Gastroesophageal sphincter (tissue), 4 donors: ENCODE results near the gene FAU. TPM values are rescaled to one million over a fixed set of nuclear protein-coding genes. Genes with fewer than 3 reads are reported as not detected.
"Not testable (repeated sequence)": the region's sequence is repeated elsewhere in the genome, so short reads cannot be mapped to it uniquely, and the experiment has no call there.

Experiments used
- ATAC-seq: fragments of 150-250 bp; one replicate; pipeline ENCODE4 v1.9.1; 2016; ENCODE audit warnings: mild to moderate bottlenecking, moderate library complexity
- H3K27ac ChIP-seq, 4 donors: fragments of 200-600 bp; sonication (generic) in 3 of 4; 1 replicate in 3 of 4; 2 replicates in 1 of 4; pipeline ENCODE4 v1.5.1; 2016 to 2019
- H3K27me3 ChIP-seq: fragments of 200-600 bp; sonication (generic); one replicate; pipeline ENCODE4 v1.5.1; 2019
- H3K36me3 ChIP-seq, 2 donors: fragments of 200-600 bp; sonication (generic); one replicate each; pipeline ENCODE4 v1.5.1; 2019; ENCODE audit warnings: control low read depth in 1 of 2
- H3K4me1 ChIP-seq, 3 donors: fragments of 200-600 bp; sonication (generic); 1 replicate in 2 of 3; 2 replicates in 1 of 3; pipeline ENCODE4 v1.5.1; 2016 to 2019; ENCODE audit warnings: control low read depth in 2 of 3
- H3K4me3 ChIP-seq, 2 donors: fragments of 200-600 bp; sonication (generic); one replicate each; pipeline ENCODE4 v1.5.1; 2019; ENCODE audit warnings: mild to moderate bottlenecking in 1 of 2, moderate library complexity in 1 of 2
- H3K9me3 ChIP-seq, 3 donors: fragments of 200-600 bp; sonication (generic); one replicate each; pipeline ENCODE4 v1.5.1; 2017 to 2019; ENCODE audit warnings: control low read depth in 2 of 3
- EP300 ChIP-seq: sonication (generic); formaldehyde crosslinking; IDR thresholded peaks from one replicate; pipeline ENCODE4 v1.6.1; 2017; ENCODE audit warnings: antibody characterized with exemption, mild to moderate bottlenecking
- POLR2A ChIP-seq, 2 donors: fragments of 450-650 bp; IDR thresholded peaks; one replicate each; pipeline ENCODE4 v1.6.1; 2017; ENCODE audit warnings: antibody characterized with exemption in 2 of 2, mild to moderate bottlenecking in 2 of 2, moderate library complexity in 1 of 2
- POLR2AphosphoS5 ChIP-seq: sonication (generic); formaldehyde crosslinking; IDR thresholded peaks from one replicate; pipeline ENCODE4 v1.6.1; 2017; ENCODE audit warnings: antibody characterized with exemption
- WGBS, 2 donors: methylation state at CpG; one replicate each; pipeline ENCODE4 v1.1.5; 2018; ENCODE audit warnings: low coverage in 1 of 2; 5-methylcytosine and 5-hydroxymethylcytosine counted together
- total RNA-seq, 4 donors: library from RNA; depleted of rRNA; stranded (reverse); fragments of >200 nt; gene quantifications; one replicate each; pipeline ENCODE4 v1.1.0, GENCODE V29; 2016
- TF ChIP-seq, protein P1 (sequence below), 4 experiments: fragments of 200-600 bp in 2 of 4; fragments of 450-650 bp in 2 of 4; sonication (generic) in 1 of 4; IDR thresholded peaks; one replicate each; pipeline ENCODE4 v1.5.1; 2017 to 2019; ENCODE audit warnings: antibody characterized with exemption in 4 of 4, mild to moderate bottlenecking in 2 of 4, moderate library complexity in 2 of 4

FAU gene
- total RNA-seq, 4 donors from 2014 or later, result 464 to 971 (median 566) TPM

GRCh38 chr11:65121447-65121864, 478 bp downstream of the FAU start:
- no peak for ATAC-seq
- Histone ChIP-seq H3K4me1 (peaks cover 2 to 55% (median 18%) of the 10 kb centered on the region in 3 donors), H3K36me3 (peaks cover 0 to 62% of the 10 kb centered on the region in 2 donors)

DNA sequence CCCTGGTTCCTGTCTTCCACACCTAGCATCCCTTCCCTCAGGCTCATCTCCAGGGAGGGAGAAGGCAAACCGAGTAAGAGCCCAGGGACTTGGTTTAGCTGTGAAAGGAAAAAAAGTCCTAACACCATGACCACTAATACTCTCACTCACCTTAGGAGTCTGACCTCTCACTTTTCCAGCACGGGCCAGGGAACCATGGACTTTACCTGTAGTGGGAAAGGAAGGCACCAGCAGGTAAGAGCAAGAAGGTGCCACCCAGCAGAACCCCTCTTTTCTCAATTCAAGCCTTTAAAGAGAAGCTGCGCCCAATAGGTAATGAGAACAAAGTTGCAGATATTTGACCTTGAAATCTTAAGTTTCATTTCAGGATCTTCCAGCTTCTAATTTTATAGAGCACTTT, 1.1 kb downstream of the FAU start:
- Histone ChIP-seq H3K4me3 (peak overlapping the region in 1 of 2 donors; percentile 88), H3K4me1 (peaks cover 3 to 61% (median 25%) of the 10 kb centered on the region in 3 donors), H3K9me3 (no peaks in the 10 kb centered on the region), H3K27me3 (no peaks in the 10 kb centered on the region), H3K36me3 (peaks cover 0 to 62% of the 10 kb centered on the region in 2 donors), H3K27ac (peak overlapping the region in 3 of 4 donors; percentile 94 to 97 (median 95))
- TF ChIP-seq POLR2AphosphoS5 (no peak), POLR2A (IDR thresholded peaks at IDR 0.05) (no peak), EP300 (no peak)
- TF ChIP-seq, protein P1, sequence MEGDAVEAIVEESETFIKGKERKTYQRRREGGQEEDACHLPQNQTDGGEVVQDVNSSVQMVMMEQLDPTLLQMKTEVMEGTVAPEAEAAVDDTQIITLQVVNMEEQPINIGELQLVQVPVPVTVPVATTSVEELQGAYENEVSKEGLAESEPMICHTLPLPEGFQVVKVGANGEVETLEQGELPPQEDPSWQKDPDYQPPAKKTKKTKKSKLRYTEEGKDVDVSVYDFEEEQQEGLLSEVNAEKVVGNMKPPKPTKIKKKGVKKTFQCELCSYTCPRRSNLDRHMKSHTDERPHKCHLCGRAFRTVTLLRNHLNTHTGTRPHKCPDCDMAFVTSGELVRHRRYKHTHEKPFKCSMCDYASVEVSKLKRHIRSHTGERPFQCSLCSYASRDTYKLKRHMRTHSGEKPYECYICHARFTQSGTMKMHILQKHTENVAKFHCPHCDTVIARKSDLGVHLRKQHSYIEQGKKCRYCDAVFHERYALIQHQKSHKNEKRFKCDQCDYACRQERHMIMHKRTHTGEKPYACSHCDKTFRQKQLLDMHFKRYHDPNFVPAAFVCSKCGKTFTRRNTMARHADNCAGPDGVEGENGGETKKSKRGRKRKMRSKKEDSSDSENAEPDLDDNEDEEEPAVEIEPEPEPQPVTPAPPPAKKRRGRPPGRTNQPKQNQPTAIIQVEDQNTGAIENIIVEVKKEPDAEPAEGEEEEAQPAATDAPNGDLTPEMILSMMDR (IDR thresholded peaks at IDR 0.05), result no peak
- 75 to 100% methylated on average over 1 to 2 of the region's 3 CpGs for WGBS, 2 donors
- ATAC-seq, result no peak

More at GRCh38 chr11:65121447-65121864, 478 bp downstream of the FAU start:
- Histone ChIP-seq H3K4me3 (peak overlapping the region; percentile 74 to 88), H3K27ac (peak overlapping the region; percentile 87 to 97 (median 94)), H3K27me3 (no peaks in the 10 kb centered on the region), H3K9me3 (no peaks in the 10 kb centered on the region)
- TF ChIP-seq POLR2A (IDR thresholded peaks at IDR 0.05), result no peak
- WGBS, 2 donors, result 0% methylated on average over 15 of the region's 22 CpGs; no CpG with 5 or more reads in 1 of the 2 donors

GRCh38 chr11:65119670-65119995, 2.3 kb downstream of the FAU start:
- peaks cover 3 to 71% (median 25%) of the 10 kb centered on the region in 3 donors for H3K4me1 ChIP-seq
- peak overlapping the region in 2 of 4 donors; percentile 7 to 84 for H3K27ac ChIP-seq
- H3K36me3 ChIP-seq, result peaks cover 0 to 62% of the 10 kb centered on the region in 2 donors

DNA sequence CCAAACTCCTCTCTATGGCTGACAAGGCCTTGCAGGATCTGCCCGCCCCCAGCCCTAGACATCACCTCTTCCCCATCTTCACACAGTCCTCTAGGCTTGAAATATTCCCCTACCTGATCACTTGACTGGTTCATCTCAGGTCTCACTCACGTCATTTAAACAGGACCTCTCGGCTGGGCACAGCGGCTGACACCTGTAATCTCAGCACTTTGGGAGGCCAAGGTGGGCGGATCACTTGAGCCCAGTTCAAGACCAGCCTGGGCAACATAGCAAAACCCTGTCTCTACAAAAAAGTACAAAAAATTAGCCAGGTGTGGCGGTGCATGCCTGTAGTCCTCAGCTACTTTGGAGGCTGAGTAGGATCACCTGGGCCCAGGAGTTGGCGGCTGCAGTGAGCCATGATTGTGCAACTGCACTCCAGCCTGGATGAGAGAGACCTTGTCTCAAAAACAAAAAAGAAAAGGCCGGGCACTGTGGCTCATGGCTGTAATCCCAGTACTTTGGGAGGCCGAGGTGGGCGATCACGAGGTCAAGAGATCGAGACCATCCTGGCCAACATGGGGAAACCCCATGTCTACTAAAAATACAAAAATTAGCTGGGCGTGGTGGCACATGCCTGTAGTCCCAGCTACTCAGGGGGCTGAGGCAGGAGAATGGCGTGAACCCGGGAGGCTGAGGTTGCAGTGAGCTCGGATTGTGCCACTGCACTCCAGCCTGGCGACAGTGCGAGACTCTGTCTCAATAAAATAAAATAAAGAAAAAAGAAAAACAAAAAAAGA, 2.9 kb downstream of the FAU start:
- H3K27ac ChIP-seq, result peak overlapping the region in 3 of 4 donors; percentile 74 to 86 (median 84)
- H3K27me3 ChIP-seq, H3K9me3 ChIP-seq, ATAC-seq, H3K4me3 ChIP-seq: not testable (repeated sequence)
- WGBS, 2 donors, result 83 to 86% methylated on average over 6 to 11 of the region's 18 CpGs
- peaks cover 3 to 69% (median 25%) of the 10 kb centered on the region in 3 donors for H3K4me1 ChIP-seq
- peaks cover 0 to 58% of the 10 kb centered on the region in 2 donors for H3K36me3 ChIP-seq

More at GRCh38 chr11:65119670-65119995, 2.3 kb downstream of the FAU start:
- no peak for ATAC-seq
- no peaks in the 10 kb centered on the region for H3K9me3 ChIP-seq
- TF ChIP-seq POLR2AphosphoS5 (no peak), EP300 (no peak), POLR2A (IDR thresholded peaks at IDR 0.05) (no peak)
- TF ChIP-seq, protein P1 (IDR thresholded peaks at IDR 0.05), result no peak
- H3K27me3 ChIP-seq, result no peaks in the 10 kb centered on the region
- no peak overlapping the region for H3K4me3 ChIP-seq

DNA sequence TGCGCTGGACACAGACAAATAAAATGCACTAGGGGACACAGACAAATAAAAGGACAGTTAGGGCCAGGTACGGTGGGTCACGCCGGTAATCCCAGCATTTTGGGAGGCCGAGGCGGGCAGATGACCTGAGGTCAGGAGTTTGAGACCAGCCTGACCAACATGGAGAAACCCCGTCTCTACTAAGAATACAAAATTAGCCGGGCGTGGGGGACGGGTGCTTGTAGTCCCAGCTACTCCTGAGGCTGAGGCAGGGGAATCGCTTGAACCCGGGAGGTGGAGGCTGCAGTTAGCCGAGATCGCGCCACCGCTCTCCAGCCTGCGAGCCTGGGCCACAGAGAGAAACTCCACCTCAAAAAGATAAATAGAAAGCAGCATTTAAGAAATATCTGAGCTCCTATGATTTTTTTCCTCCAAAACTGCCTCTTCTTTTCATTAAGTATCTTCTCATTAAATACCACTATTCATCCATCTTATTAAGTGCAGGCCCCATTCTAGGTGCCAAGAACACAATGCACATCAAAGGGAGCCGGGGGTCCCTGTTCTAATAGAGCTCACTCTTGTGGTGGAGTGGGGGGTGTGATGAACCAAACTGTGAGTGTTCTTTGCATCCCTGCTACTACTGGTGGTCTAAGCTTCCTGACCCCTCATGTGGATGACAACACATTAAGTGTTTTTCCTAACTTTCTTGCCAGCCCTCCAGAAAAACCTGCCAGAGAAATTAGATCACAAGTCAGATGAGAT, 3.7 kb downstream of the FAU start:
- TF ChIP-seq, protein P1 (IDR thresholded peaks at IDR 0.05), result no peak
- no peak for TF ChIP-seq POLR2A (IDR thresholded peaks at IDR 0.05)
- TF ChIP-seq POLR2AphosphoS5, result no peak
- TF ChIP-seq EP300, result no peak
- 77 to 78% methylated on average over 5 to 11 of the region's 18 CpGs for WGBS, 2 donors
- no peak for ATAC-seq
- H3K4me1 ChIP-seq, result peaks cover 3 to 67% (median 27%) of the 10 kb centered on the region in 3 donors
- peak overlapping the region; percentile 6 to 86 (median 79) for H3K27ac ChIP-seq
- H3K9me3 ChIP-seq, result no peaks in the 10 kb centered on the region
- no peaks in the 10 kb centered on the region for H3K27me3 ChIP-seq
- H3K36me3 ChIP-seq, result peaks cover 0 to 56% of the 10 kb centered on the region in 2 donors
- no peak overlapping the region for H3K4me3 ChIP-seq
